Astrocyte of the spinal cord (primary cell): ENCODE results near the gene UNC13C.

Experiments used
- DNase-seq: peaks from one replicate; pipeline ENCODE4 v3.0.0; 2011; ENCODE audit warnings: low read depth, low spot score
- H3K4me3 ChIP-seq: 2 replicates; pipeline ENCODE4 v1.5.1; 2011; ENCODE audit warnings: low read depth, mild to moderate bottlenecking, low read length, moderate library complexity
- in situ Hi-C: cut with HindIII; loops from 2 replicates; pipeline ENCODE4 v1.10.0; 2017; ENCODE audit warnings: low sequenced_read_pairs
- TF ChIP-seq, protein P1 (sequence below): IDR thresholded peaks from 2 replicates; pipeline ENCODE4 v1.5.1; 2012; ENCODE audit warnings: low read depth, mild to moderate bottlenecking, low read length, inconsistent platforms

Gene UNC13C

DNA sequence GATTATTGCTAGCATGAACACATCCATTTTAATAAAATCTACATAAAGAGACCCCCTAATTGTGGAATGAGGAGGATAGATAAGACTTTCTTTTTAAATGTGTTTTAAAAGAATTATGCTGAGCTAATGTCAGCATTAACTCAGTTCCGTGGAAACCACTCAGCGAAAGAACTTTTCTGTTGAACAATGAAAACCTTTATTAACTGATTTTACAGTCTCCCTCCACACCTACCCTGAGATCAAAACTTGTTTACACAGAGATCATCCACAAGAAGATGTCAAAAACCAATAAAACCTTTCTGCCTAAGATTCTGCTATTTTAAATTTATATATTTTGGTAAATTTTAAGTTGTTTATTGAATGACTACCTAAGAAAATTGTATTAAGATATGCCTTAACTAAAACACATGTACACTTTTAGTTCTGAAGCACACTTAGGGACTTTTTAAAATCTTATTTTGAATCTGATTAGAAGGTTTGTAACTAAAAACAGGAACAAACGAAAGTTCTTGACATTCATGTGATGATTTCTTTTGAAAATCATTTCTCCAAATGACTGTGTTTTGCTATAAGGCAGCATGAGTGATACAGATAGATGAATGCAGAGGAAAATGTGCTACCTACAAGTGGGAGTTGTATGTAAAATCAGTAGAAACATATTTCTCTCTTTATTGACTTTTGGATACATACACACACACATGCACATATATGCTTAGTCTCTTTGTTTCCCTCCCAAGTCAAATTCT lies 369.0 kb downstream of the UNC13C start:
- no peak overlapping the region for H3K4me3 ChIP-seq
- in situ Hi-C loops, result no loop called here
- TF ChIP-seq, protein P1, sequence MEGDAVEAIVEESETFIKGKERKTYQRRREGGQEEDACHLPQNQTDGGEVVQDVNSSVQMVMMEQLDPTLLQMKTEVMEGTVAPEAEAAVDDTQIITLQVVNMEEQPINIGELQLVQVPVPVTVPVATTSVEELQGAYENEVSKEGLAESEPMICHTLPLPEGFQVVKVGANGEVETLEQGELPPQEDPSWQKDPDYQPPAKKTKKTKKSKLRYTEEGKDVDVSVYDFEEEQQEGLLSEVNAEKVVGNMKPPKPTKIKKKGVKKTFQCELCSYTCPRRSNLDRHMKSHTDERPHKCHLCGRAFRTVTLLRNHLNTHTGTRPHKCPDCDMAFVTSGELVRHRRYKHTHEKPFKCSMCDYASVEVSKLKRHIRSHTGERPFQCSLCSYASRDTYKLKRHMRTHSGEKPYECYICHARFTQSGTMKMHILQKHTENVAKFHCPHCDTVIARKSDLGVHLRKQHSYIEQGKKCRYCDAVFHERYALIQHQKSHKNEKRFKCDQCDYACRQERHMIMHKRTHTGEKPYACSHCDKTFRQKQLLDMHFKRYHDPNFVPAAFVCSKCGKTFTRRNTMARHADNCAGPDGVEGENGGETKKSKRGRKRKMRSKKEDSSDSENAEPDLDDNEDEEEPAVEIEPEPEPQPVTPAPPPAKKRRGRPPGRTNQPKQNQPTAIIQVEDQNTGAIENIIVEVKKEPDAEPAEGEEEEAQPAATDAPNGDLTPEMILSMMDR, result no peak
- DNase-seq, result no peak

DNA sequence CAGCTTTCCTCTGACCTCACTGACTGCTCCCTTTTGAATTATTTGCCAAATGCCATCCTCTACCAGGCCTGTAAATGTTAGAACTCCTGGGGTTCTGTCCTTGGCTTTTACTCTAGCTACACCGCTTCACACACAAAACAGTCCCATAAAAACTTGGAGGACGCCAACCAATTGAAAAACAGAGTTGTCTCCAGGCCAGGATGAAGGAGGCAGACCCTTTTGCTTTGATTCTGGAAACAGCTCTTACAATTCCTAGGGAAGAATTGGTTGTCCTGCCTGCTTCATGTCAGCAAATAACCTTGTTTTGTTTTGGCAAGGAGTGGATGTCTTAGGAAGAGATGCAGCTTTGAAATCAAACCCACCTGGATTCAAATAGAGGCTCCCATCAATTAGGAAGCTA lies 375.5 kb downstream of the UNC13C start:
- TF ChIP-seq, protein P1, result no peak
- DNase-seq, result no peak
- H3K4me3 ChIP-seq, result no peak overlapping the region
- in situ Hi-C loops, result no loop called here

DNA sequence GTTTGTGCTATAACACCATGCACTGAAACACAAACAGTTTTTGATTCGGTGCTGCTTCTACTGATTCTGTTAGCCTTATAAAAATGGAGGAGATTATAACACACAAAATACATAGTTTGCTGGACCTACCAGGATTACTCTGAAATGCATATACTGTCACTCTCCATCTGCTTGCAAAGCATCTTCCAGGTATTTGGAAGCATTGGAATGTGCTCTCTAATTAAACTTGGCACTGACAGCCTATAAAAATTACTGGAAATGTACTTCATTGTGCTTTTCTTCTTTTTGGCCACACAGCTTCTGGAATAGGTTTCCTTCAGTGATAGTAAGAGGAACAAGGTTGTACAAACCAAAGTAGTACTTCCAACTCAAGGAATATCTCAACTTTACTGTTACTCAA lies 376.1 kb downstream of the UNC13C start:
- in situ Hi-C loops, result no loop called here
- TF ChIP-seq, protein P1, result no peak
- no peak overlapping the region for H3K4me3 ChIP-seq
- no peak for DNase-seq

DNA sequence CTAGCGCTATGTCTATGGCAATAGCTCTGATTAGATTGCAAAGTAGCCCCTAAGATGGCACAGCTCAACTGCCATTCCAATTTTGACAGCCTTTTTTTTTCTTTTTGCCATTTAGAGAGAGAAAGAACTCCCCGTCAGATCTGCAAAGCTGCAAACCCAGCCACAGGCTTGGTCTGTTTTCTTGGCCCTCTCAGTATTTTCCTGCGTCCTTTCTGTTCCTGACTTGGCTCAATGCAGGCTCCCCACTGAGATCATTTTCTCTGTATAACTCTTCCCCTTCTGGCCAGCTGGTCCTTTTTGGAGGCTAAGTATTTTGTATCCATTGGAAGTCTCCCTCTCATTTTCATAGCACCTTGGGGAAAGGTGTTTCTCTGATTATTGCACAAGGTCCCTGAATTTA lies 386.7 kb downstream of the UNC13C start:
- TF ChIP-seq, protein P1, result no peak
- H3K4me3 ChIP-seq, result no peak overlapping the region
- no peak for DNase-seq
- in situ Hi-C loops, result no loop called here

DNA sequence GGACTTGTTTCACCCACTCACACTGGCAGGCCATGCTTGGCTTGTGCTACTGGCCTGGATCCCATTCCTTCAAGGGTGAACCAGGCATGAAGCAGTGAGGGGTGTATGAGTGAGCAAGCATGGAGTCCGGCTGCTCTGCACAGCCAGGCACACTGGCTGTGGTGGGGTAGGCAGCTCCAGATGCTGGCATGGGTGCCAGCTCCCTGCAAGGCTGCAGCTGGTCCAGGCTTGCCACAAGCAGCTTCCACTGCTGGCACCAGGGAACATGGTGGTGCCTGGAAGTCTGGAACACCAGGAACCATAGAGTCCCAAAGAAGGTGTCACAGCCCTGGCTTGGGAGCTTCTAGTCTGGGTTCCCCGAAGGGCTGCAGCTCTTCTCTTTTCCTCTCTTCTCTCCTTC lies 395.1 kb downstream of the UNC13C start:
- no peak overlapping the region for H3K4me3 ChIP-seq
- DNase-seq, result no peak
- in situ Hi-C loops, result no loop called here
- TF ChIP-seq, protein P1, result no peak

DNA sequence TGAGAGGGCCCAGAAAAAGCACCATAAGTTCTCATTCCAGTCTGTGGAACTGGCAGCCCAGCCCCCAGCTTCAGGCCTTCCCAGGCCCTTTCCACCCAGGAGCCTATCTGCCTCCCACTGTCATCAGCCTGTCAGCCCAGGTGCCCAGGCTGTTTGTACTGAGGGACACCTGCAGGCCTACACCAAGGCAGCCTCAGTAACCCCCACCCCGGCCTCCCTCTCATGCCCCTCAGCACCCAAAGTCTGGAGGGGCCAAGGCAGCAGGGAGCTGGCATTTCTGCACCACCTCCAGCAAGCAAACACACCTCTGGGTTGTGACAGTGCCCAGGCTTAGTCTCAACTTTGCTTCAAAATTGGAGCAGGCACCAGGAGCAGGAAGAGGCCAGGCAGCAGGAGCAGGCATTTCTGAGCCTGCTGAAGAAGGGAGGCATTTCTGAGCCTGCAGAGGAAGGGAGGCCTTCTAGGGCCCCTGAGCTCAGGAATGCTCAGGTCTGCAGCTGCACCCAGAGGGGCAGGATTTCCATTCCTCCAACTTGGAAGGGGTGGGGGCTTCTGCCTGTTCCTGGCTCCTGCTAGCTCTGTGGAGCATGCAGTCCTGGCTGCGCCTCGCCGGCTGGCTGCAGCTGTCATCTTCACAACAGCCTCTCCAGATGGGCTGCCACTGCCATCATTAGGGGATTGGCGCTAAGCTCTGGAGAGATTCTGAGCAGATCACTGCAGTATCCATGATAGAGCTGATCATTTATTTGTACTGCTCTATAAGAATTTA lies 396.1 kb downstream of the UNC13C start:
- in situ Hi-C loops, result no loop called here
- TF ChIP-seq, protein P1, result no peak
- no peak for DNase-seq
- no peak overlapping the region for H3K4me3 ChIP-seq
